GM12878 (cell line): ENCODE results near the gene ZNF408. TPM values are rescaled to one million over a fixed set of nuclear protein-coding genes. Genes with fewer than 3 reads are reported as not detected.

Source experiments
- ATAC-seq: fragments of 200-7000 bp; cut with Tn5 transposase; 3 replicates; pipeline ENCODE4 v1.9.1; 2020; ENCODE audit warnings: mild to moderate bottlenecking, moderate library complexity
- BruUV-seq: library from RNA; stranded (reverse); fragments of 400-500 nt; replicated peaks from 2 replicates; lab custom pipeline; 2021; lab: Mats Ljungman, UMichigan
- CTCF ChIA-PET: fragments of 300-600 bp; sonication (Branson Sonifier 250); formaldehyde crosslinking; extraction: SDS; loops from one replicate; lab custom pipeline; 2021; ENCODE audit warnings: inconsistent platforms; lab: Yijun Ruan, JAX
- POLR2A ChIA-PET: fragments of 350-600 bp; formaldehyde crosslinking; extraction: SDS; loops from one replicate; lab custom pipeline; 2021; ENCODE audit warnings: inconsistent platforms; lab: Charles Lee
- RAD21 ChIA-PET: fragments of 300-600 bp; sonication (Branson Sonifier 250); formaldehyde crosslinking; loops from one replicate; lab custom pipeline; 2023; ENCODE audit warnings: antibody characterized with exemption; ENCODE audit not compliant: unreplicated experiment; lab: Charles Lee
- SMC1A ChIA-PET: fragments of 300-600 bp; sonication (Branson Sonifier 250); formaldehyde crosslinking; loops from one replicate; lab custom pipeline; 2023; ENCODE audit not compliant: unreplicated experiment, uncharacterized antibody; lab: Charles Lee
- DNase-seq: peaks from one replicate; pipeline ENCODE4 v3.0.0-alpha.2; 2011; ENCODE audit warnings: low read depth, low spot score
- FAIRE-seq: peaks from 3 replicates; lab custom pipeline; 2011; peaks lifted over from hg19 to GRCh38; lab: Jason Lieb, UNC
- H2AFZ ChIP-seq: 2 replicates; pipeline ENCODE4 v1.6.0; 2011; ENCODE audit warnings: low read depth, low read length, control low read depth; ENCODE audit not compliant: control insufficient read depth
- H3K27ac ChIP-seq: 2 replicates; pipeline ENCODE4 v1.5.1; 2011; ENCODE audit warnings: control low read depth; ENCODE audit not compliant: control insufficient read depth, insufficient read depth
- H3K27me3 ChIP-seq, 2 experiments: replicated peaks in 1 of 2; 2 replicates each; pipeline versions ENCODE4 v1.6.0 to v1.6.1; 2011; ENCODE audit warnings: low read length in 1 of 2; ENCODE audit not compliant: control insufficient read depth in 2 of 2, insufficient read depth in 2 of 2
- H3K36me3 ChIP-seq, 2 experiments: 2 replicates each; pipeline ENCODE4 v1.5.1; 2011; ENCODE audit warnings: low read length in 1 of 2; ENCODE audit not compliant: control insufficient read depth in 2 of 2, insufficient read depth in 2 of 2
- H3K4me1 ChIP-seq: 2 replicates; pipeline ENCODE4 v1.6.1; 2011; ENCODE audit warnings: mild to moderate bottlenecking, low read length, moderate library complexity, mixed read lengths; ENCODE audit not compliant: control insufficient read depth, insufficient read depth
- H3K4me2 ChIP-seq: 2 replicates; pipeline ENCODE4 v1.6.0; 2011; ENCODE audit warnings: control low read depth; ENCODE audit not compliant: control insufficient read depth, insufficient read depth
- H3K4me3 ChIP-seq: fragments of 200-600 bp; sonication (generic); 2 replicates; pipeline ENCODE4 v1.5.1; 2016
- H3K79me2 ChIP-seq: 2 replicates; pipeline ENCODE4 v1.6.0; 2011; ENCODE audit warnings: low read length; ENCODE audit not compliant: control insufficient read depth, insufficient read depth
- H3K9ac ChIP-seq: 2 replicates; pipeline ENCODE4 v1.8.0; 2011; ENCODE audit warnings: low read length, control low read depth, mixed read lengths; ENCODE audit not compliant: control insufficient read depth, insufficient read depth
- H3K9me3 ChIP-seq: replicated peaks from 3 replicates; pipeline ENCODE4 v1.5.1; 2011; ENCODE audit warnings: mild to moderate bottlenecking, low read length; ENCODE audit not compliant: control insufficient read depth, insufficient read depth
- H4K20me1 ChIP-seq: 2 replicates; pipeline ENCODE4 v1.6.0; 2011; ENCODE audit not compliant: control insufficient read depth, insufficient read depth
- BCL11A ChIP-seq: IDR thresholded peaks from 2 replicates; pipeline ENCODE4 v1.6.1; 2011; ENCODE audit warnings: low read depth, low read length
- BCLAF1 ChIP-seq: fragments of 450-650 bp; IDR thresholded peaks from 2 replicates; pipeline ENCODE4 v1.6.1; 2017; ENCODE audit warnings: antibody characterized with exemption, mild to moderate bottlenecking, moderate library complexity
- IRF3 ChIP-seq: fragments of 450-650 bp; IDR thresholded peaks from 2 replicates; pipeline ENCODE4 v1.6.1; 2014; ENCODE audit warnings: mild to moderate bottlenecking
- KAT2A ChIP-seq: conservative IDR thresholded peaks from 2 replicates; pipeline ENCODE4 v1.6.1; 2011; ENCODE audit warnings: low read depth, low read length; ENCODE audit not compliant: control insufficient read depth
- KDM1A ChIP-seq: fragments of 200-600 bp; sonication (generic); IDR thresholded peaks from 2 replicates; pipeline ENCODE4 v1.6.1; 2016; ENCODE audit warnings: borderline replicate concordance
- MYC ChIP-seq: IDR thresholded peaks from 2 replicates; pipeline ENCODE4 v1.6.1; 2011; ENCODE audit warnings: mild to moderate bottlenecking, low read length, moderate library complexity, inconsistent platforms; ENCODE audit not compliant: insufficient read depth, insufficient replicate concordance, insufficient read length, severe bottlenecking
- SIN3A ChIP-seq: IDR thresholded peaks from 2 replicates; pipeline ENCODE4 v1.6.1; 2012; ENCODE audit warnings: low read depth, low read length, improper control_type of control experiment
- SP1 ChIP-seq: IDR thresholded peaks from one replicate; pipeline ENCODE4 v1.6.1; 2011; ENCODE audit warnings: low read depth, low read length
- STAT3 ChIP-seq: IDR thresholded peaks from 2 replicates; pipeline ENCODE4 v1.6.1; 2011; ENCODE audit warnings: low read depth, low read length, improper control_type of control experiment
- USF1 ChIP-seq: IDR thresholded peaks from 2 replicates; pipeline ENCODE4 v1.6.1; 2011; ENCODE audit warnings: borderline replicate concordance, low read depth, mild to moderate bottlenecking, moderate library complexity, mixed read lengths, low read length; ENCODE audit not compliant: insufficient read depth; ENCODE audit errors: extremely low read length
- ZBTB11 ChIP-seq: fragments of 450-650 bp; formaldehyde crosslinking; IDR thresholded peaks from 2 replicates; pipeline ENCODE4 v1.5.0; 2022; ENCODE audit warnings: mild to moderate bottlenecking, missing genetic modification characterization
- ZNF207 ChIP-seq: fragments of 450-650 bp; IDR thresholded peaks from 2 replicates; pipeline ENCODE4 v1.6.1; 2014; ENCODE audit warnings: antibody characterized with exemption, mild to moderate bottlenecking, borderline replicate concordance
- WGBS: methylation state at CpG from one replicate; pipeline ENCODE4 v1.1.6; 2016; ENCODE audit warnings: low lambda C conversion rate; ENCODE audit not compliant: insufficient replicate concordance, insufficient coverage; ENCODE audit errors: missing lambda C conversion rate; 5-methylcytosine and 5-hydroxymethylcytosine counted together
- in situ Hi-C: fragments of 300-500 bp; cut with MboI; formaldehyde crosslinking; loops from 9 replicates; pipeline ENCODE4 v1.14.3; 2018; ENCODE audit warnings: mixed read lengths
- intact Hi-C: fragments of 100-400 bp; cut with micrococcal nuclease; formaldehyde crosslinking; loops from one replicate; pipeline ENCODE4 v1.14.2; 2022; ENCODE audit not compliant: unreplicated experiment
- polyA plus RNA-seq, 11 experiments: library from polyadenylated mRNA; depleted of rRNA in 4 of 11; unstranded in 6 of 11; stranded (reverse) in 5 of 11; fragments of >200 nt; fragmentation: Nextera tagmentation in 4 of 11; fragmentation: Illumina TruSeq in 1 of 11; extraction: Ambion mirVana in 4 of 11; extraction: Trizol in 1 of 11; gene quantifications; 1 replicate in 1 of 11; 2 replicates in 10 of 11; pipeline versions ENCODE4 v1.2.1 to v1.2.3, GENCODE V29; 2011 to 2016; ENCODE audit warnings: inconsistent platforms in 2 of 11, missing spikeins in 2 of 11, low read depth in 1 of 11
- total RNA-seq, 4 experiments: library from RNA; depleted of rRNA in 3 of 4; stranded (reverse); fragments of >200 nt in 3 of 4; fragmentation: Illumina TruSeq in 1 of 4; extraction: Trizol in 1 of 4; gene quantifications; 2 replicates each; pipeline versions ENCODE4 v1.2.1 to v1.2.3, GENCODE V29; 2013 to 2021

ZNF408 gene
- total and polyA plus RNA-seq, 10 of the 15 experiments (the other 5 are each of a cell fraction or from before 2014, with no cell fraction given) = 0.19 to 11.3 (median 7.2) TPM

- no peak for TF ChIP-seq ZBTB11 (CRISPR knock-in tag)
- TF ChIP-seq, all 136 proteins: peak for 0
Measured at GRCh38 chr11:46738887-46739286, 38.1 kb downstream of the ZNF408 start (continued).

- Histone ChIP-seq H3K79me2 (no peaks in the 10 kb centered on the region), H3K36me3 (peaks cover 15 to 34% of the 10 kb centered on the region in 2 experiments; a peak in 3 of 4 replicates), H3K4me2 (no peak overlapping the region), H3K4me3 (no peak overlapping the region), H2AFZ (no peak overlapping the region), H4K20me1 (no peaks in the 10 kb centered on the region), H3K27me3 (no peaks in the 10 kb centered on the region), H3K9ac (no peak overlapping the region), H3K4me1 (no peaks in the 10 kb centered on the region), H3K9me3 (no peaks in the 10 kb centered on the region), H3K27ac (no peak overlapping the region)
- DNase-seq (no peak), FAIRE-seq (no peak), ATAC-seq (no peak)
- ChIA-PET SMC1A (no interaction called here), CTCF (no interaction called here), RAD21 (no interaction called here), POLR2A (interaction anchor here (0.7 kb wide), 1 partner anchor 877 kb away, joined by 3 read pairs; no protein-coding TSS in a partner anchor)
- WGBS = 80% methylated on average over 12 of the region's 12 CpGs
- intact Hi-C loops (no loop called here), in situ Hi-C loops (no loop called here)
- no TSS peak for BruUV-seq
- TF ChIP-seq KAT2A = no peak
- TF ChIP-seq USF1 = no peak
- TF ChIP-seq STAT3 = no peak
- TF ChIP-seq IRF3 = no peak
- TF ChIP-seq SP1 = no peak
- TF ChIP-seq BCLAF1 = no peak
- TF ChIP-seq MYC = no peak
- TF ChIP-seq SIN3A = no peak
- TF ChIP-seq ZNF207 = no peak
- no peak for TF ChIP-seq BCL11A
- no peak for TF ChIP-seq KDM1A
Measured at GRCh38 chr11:46741600-46742484, 41.0 kb downstream of the ZNF408 start.
